ENCODE data around the gene COL18A1.

Gene COL18A1

DNA sequence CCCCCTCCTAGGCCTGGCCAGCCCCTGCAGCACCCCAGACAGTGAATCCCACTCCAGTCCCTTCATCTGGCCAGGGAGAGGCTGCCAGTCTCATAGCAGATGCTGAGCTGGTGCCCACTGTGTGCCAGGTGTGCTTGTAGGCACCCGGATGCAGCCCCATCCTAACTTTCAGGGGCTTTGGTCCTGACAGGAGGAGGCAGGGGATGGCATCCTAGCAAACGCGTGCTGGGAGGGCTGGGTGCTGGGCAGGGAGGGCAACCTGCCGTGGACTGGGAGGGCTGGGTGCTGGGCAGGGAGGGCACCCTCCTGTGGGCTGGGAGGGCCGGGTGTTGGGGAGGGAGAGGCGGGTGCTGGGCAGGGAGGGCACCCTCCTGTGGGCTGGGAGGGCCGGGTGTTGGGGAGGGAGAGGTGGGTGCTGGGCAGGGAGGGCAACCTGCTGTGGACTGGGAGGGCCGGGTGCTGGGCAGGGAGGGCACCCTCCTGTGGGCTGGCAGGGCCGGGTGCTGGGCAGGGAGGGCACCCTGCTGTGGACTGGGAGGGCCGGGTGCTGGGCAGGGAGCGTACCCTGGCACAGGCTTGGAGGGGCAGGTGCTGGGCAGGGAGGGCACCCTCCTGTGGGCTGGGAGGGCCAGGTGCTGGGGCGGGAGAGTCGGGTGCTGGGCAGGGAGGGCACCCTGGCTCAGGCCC is 102.0 kb downstream of the COL18A1 start:
- no peak overlapping the region for H3K4me3 ChIP-seq (ENCODE audit: low read depth, low read length)
- TF ChIP-seq, protein P1, sequence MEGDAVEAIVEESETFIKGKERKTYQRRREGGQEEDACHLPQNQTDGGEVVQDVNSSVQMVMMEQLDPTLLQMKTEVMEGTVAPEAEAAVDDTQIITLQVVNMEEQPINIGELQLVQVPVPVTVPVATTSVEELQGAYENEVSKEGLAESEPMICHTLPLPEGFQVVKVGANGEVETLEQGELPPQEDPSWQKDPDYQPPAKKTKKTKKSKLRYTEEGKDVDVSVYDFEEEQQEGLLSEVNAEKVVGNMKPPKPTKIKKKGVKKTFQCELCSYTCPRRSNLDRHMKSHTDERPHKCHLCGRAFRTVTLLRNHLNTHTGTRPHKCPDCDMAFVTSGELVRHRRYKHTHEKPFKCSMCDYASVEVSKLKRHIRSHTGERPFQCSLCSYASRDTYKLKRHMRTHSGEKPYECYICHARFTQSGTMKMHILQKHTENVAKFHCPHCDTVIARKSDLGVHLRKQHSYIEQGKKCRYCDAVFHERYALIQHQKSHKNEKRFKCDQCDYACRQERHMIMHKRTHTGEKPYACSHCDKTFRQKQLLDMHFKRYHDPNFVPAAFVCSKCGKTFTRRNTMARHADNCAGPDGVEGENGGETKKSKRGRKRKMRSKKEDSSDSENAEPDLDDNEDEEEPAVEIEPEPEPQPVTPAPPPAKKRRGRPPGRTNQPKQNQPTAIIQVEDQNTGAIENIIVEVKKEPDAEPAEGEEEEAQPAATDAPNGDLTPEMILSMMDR (IDR thresholded peaks at IDR 0.05; ENCODE audit: borderline replicate concordance, insufficient read depth, low read depth, low read length), result no peak

DNA sequence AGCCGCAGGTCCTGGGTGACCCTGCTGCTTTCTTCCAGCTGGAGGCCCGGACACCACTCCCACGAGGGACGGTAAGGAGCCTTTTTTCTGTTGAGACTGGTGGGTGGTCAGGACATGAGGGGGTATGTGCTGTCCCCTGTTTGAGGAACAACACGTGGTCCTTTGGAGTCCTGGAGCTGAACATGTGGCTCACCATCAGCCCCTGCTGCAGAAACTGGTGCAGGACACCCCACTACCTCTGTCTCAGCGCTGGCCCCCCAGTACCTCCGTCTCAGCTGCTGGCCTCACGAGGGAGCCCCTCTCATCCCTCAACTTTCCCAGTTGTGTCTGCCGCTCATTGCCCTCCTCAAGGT is 102.5 kb downstream of the COL18A1 start:
- TF ChIP-seq, protein P1 (IDR thresholded peaks at IDR 0.05; ENCODE audit: borderline replicate concordance, insufficient read depth, low read depth, low read length), result no peak
- H3K4me3 ChIP-seq (ENCODE audit: low read depth, low read length), result no peak overlapping the region

DNA sequence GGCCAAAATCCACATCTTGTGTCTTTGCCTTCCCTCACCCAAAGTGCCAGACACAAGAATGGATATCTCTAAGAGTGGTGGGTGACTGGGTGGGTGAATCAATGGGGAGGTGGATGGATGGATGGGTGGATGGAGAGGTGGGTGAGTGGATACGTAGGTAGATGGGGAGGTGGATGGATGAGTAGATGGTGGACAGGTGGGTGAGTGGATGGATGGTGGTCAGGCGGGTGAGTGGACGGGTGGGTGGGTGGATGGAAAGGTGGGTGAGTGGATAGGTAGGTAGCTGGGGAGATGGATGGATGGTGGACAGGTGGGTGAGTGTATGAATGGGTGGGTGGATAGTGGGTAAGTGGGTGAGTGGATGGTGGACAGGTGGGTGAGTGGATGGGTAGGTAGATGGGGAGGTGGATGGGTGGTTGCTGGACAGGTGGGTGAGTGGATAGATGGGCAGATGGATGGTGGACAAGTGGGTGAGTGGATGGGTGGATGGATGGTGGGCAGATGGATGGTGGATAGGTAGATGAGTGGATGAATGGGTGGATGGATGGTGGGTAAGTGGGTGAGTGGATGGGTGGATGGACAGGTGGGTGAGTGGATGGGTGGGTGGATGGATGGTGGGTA is 103.0 kb downstream of the COL18A1 start:
- TF ChIP-seq, protein P1 (IDR thresholded peaks at IDR 0.05; ENCODE audit: borderline replicate concordance, insufficient read depth, low read depth, low read length), result no peak
- H3K4me3 ChIP-seq (ENCODE audit: low read depth, low read length), result no peak overlapping the region

DNA sequence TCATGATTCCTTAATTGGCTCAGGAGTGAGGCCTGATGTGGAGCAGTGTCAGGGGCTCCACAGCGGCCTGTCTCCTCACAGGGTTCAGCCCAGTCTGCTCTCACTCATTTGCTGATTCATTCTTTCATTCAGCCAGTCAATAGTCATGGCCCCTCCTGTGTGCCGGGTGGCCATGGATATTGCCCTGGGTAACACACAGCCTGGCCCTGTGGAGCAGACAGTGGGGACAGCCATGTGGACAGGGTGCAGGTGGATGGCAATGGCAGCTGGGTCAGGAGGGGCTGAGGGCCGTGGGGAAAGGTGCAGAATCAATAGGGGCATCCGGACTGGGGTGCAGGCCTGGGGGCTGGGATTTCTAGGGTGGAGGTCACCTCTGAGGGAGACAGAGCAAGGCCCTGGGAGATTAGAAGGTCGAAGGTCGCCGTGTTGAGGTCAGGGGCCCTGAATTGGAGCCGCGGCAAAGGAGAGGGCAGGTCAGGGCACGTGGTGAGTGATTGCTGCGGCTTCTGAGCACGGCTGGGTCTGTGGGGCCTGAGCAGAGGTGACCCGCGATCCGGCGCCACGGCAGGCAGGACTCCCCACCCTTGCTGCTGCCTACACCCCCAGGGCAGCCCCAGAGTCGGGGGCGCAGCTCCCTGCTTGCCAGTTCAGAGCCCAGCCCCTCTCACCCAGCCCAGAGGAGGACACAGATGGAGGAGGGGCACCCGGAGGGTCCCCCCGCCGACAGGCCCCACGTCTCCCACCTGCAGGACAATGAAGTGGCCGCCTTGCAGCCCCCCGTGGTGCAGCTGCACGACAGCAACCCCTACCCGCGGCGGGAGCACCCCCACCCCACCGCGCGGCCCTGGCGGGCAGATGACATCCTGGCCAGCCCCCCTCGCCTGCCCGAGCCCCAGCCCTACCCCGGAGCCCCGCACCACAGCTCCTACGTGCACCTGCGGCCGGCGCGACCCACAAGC is 103.9 kb downstream of the COL18A1 start:
- TF ChIP-seq, protein P1 (IDR thresholded peaks at IDR 0.05; ENCODE audit: borderline replicate concordance, insufficient read depth, low read depth, low read length), result no peak
- no peak overlapping the region for H3K4me3 ChIP-seq (ENCODE audit: low read depth, low read length)

- TF ChIP-seq, protein P1 (IDR thresholded peaks at IDR 0.05; ENCODE audit: borderline replicate concordance, insufficient read depth, low read depth, low read length), result no peak
- no peak overlapping the region for H3K4me3 ChIP-seq (ENCODE audit: low read depth, low read length)
These were observed 104.9 kb downstream of the COL18A1 start for GRCh38 chr21:45509566-45510465.

DNA sequence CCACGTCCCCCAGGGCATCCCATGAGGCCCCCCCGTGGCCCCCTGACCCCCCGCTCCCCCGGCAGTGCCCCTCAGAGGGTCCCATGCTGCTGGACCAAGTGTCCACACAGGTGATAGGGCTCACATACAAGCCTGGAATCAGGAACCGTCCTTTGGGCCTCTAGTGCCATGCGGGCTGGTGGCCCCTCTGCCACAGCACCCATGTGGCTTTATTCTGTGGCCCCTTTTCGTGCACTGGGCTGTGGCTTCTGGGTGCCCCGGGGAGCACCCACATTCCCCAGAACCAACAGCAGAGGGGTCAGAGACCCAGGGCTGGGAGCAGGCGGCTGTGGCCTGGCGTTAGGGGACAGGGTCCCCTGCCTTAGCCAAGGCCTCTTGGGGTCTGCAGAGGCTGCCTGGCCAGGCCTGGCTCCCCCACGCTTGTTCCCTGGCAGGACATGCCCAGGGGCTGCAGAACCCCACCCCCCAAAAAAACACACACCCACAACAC is 105.5 kb downstream of the COL18A1 start:
- H3K4me3 ChIP-seq (ENCODE audit: low read depth, low read length), result no peak overlapping the region
- TF ChIP-seq, protein P1 (IDR thresholded peaks at IDR 0.05; ENCODE audit: borderline replicate concordance, insufficient read depth, low read depth, low read length), result no peak
